ENCODE results near the gene CDK6.
"Not testable (repeated sequence)": the region's sequence is repeated elsewhere in the genome, so short reads cannot be mapped to it uniquely, and the experiment has no call there.

Gene CDK6

DNA sequence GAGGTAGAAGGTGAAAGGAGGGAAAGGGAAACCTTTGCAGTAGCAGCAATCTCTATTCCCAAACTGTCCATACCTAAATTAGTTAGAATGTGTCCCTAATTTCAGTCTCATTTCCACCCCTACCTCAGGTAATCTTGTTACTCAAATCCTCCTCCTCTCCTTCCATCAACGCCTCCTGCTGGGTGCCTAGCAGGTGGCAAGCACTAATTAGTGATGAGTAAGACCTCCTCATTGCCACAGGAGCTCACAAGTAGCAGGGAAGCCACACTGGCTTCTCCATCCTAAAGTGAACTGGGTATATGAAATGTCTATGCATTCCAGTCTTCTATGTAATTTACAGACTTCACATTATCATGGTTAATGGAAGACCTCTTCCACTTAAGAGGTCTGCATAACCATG is 220.5 kb downstream of the CDK6 start:
- no peak for DNase-seq

DNA sequence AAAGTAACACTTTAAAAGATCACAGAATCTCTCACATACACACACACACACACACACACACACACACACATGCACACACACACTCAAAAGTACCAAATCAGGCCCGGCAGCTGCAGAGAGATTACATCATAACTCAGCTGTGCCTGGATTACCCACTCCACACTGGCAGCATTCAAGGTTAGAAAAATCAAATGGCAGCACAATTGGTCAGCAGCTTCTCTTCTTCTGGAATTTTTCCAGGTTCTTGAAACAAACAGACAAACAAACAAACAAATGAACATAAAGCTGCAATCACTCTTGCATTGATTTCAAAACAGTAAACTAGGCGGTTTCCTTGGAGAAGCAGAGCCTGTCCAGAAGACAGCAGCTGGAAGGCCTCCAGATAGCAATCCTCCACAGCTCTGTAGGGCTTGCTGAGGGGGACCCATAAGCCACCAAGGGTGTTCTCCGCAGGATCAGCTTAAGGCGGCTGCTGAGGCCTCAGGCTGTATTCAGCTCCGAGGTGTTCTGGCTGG is 221.7 kb downstream of the CDK6 start:
- DNase-seq = no peak

DNA sequence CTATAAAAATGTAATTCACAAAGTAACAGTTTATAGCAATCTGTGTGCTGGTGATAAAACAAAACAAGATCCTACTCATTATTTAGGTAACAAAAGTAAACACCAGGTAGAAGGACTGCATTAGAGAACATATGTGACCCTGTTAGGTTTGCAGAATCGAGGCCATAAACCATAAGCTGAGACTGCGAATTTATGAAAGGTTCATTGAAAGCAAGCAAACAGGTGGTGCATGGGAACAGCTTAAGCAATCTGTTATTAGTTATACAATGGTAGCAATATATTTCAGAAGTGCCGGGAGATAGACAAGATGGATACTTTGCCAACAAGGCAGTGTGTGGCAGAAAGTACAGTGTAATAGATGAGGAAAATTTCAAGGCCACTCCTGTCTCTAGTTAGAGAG is 222.7 kb downstream of the CDK6 start:
- no peak for DNase-seq

DNA sequence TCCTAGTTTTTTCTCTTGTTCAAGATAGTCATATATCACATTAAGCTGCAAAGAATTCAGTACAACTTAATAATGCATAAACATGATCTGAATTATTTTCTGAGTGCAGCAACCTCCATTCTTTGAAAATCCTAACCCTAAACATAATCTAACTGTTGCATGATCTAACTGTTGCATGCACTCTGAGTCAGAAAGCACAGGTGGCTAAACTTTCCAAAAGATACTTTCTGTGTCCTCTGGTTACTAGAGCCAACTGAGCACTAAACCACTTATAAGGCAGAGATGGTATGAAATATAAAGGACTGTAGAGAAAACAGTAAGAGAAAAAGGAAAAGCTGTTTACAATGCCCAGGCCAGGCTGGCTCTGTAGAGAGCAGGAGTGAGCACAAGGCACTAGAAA is 223.2 kb downstream of the CDK6 start:
- no peak for DNase-seq

DNA sequence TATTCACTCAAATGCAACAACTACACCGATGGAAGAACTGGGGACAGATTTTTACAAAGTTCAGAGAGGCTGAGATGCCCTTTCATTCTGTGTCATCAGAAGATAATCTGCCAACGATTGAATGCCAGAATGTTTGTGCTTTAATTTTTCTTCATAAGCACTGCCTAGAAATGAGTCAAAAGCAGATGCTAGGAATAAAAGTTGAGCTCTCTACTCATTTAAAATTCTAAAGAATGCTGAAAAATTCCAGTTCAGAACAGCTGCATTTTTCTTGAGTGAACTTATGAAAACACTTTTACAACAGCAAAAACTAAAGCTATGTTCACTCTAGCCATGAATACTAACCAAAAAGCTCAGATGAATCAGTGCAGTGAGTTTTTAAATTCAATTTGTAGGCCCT is 223.9 kb downstream of the CDK6 start:
- DNase-seq = no peak

DNA sequence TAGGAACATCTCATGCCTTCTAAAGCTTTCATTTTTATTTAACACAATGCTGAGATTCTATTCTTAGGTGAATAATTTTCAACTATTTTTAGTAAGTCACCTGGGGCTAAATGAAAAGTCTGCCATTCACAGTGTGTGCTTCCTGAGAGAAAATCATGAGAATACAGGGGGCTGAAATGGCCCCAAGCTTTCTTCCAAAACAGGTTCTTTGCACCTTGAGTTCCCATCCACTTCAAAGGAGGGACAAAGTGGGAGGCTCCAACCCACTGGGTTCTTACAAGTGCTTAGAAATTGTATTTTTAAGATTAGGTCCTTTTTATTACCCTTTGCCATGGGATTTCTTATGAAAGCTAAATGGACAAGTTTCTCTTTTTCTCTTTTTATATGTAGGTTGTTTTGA is 224.6 kb downstream of the CDK6 start:
- DNase-seq = no peak

DNA sequence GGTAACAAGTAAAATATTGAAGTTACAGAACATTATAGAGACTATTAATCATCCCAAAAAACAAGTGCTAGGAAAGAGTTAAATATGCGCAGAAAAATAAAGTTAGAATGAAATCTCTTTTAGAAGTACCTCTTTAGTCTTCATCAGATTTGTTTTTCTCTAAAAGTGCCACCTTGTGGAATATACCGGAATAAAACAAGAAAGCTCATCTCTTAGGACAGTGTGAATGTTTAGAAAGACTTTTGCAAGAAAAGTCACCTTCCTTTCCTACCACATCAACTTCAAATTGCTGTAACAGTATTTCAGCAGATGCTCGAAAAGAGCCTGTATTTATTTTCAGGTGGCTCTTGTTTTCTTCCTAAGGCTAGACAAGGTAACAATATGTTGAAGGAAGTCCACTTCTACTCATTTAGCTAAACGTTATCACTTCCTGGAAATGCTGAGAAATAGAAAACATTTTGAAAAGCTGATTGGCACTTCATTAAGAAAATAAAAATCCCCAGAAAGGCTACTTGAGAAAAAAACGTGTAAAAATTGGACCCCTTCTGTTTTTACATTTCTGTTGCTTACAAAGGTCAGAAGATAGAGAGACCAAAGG is 226.4 kb downstream of the CDK6 start:
- peak in 2 of 4 experiments; percentile 29 to 30 for DNase-seq

DNA sequence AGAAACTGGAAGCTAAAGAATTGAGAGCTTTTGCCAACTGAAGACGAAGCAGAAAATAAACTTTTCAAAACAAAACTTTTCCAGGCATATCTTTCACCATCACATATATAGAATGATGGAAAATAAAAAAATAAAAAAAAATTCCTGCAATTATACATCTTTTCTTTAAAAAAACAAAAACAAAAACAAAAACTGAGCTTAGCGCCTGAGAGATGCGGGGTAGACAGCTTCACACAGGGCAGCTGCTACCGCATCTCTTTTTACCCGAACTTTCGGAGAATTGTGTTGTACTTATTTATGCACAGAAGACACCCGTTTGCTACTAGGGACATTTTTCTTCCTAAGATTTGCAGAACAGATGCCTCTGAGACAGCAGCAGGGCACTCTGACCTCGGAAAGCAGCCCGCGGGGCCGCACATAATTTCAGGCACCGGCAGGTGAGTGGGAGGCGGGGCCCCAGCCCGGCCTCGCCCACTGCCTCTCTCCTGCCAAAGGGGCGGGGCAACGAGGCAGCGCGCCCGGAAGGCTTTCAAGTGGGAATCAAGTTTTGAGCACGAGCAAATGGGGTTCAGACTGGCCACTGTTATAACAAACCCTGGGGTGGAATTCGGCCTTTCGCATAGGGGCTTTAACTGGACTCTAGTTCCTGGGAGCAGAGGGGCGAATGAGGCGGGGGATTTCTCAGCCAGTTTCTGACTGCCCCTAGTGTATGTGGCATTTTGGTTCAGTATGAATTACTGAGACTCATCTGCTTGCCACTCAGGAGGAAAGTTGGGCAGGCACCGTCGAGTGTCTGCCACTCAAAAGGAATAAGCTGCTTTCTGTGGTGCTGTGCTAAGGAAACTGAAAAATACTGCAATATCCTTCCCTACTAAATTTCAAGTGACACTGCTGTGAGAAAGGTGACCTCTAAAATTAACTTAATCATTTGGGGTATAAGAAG is 227.7 kb downstream of the CDK6 start:
- no peak for DNase-seq

DNA sequence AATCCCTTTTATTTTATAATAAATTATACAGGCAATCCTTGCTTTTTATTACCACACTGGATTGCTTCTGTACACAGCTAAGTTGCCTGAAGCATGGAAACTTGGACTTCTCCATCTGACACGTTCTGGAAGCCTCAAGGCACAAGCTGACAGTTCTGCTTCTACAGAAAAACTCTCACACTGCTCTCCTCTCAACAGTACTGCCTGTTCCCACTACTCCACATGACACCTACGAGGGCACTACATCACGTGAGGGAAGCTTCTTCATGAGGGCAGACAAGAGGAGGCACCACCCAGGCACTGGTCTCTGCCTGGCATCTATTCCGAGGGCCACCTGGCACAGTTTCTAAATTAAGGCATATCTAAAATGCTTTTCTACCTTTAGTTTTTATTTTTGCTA is 229.4 kb downstream of the CDK6 start:
- DNase-seq = no peak

DNA sequence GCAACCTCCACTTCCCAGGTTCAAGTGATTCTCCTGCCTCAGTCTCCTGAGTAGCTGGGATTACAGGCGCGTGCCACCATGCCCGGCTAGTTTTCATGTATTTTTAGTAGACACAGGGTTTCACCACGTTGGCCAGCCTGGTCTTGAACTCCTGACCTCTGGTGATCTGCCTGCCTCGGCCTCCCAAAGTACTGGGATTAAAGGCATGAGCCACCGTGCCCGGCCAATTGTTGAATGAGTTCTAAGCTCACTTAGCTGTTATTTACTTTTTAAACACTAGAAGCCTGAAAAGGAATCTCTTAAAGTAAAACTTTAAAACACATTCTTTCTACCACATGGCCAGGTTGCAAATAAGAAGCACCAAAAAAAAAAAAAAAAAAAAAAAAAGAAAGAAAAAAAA is 231.9 kb downstream of the CDK6 start:
- DNase-seq = not testable (repeated sequence)

DNA sequence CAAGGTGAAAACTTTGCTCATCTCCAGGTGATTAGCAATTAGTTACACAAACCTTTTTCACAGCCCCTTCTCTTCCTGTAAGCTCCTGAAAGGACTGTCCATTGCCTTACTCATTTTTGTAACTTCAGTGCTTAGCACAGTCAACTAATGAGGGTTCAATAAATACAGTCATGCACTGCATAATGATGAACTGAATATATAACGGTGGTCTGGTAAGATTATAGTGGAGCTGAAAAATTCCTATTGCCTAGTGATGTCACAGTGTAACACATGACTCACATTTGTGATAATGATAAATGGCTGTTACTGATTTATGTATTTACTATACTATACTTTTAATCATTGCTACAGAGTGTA is 233.3 kb downstream of the CDK6 start:
- no peak for DNase-seq

DNA sequence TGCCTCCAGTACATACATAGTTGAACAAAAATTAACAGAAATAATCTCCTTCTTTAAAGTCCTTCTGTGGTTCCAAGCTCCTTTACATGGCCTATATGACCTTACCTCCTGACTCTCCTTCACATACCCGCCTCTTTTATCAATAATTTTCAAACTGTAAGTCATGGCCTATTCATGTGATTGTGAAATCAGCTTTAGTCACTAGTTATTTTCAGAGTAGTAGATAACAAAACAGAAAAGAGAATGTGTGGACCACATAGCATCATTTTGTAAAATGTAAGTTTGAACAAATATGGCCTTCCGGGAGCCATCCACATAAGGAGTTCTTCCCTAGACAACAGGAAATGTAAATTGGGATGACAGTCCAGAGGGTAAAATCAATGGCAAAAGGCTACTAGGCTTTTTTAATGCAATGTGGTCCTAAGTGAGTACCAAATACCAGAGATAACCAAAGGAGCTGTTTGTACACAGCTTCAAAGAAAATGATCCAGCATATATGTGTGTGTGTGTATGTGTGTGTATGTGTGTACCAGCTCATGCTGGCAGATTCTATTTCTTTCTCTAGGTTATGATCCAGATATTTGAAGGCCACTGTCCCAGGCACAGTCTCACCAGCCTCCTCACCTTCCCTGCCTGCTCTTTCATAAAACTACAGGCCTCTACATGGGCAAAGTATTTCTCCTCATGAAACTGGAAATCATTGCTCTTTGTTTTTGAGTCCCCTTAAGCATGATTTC is 233.9 kb downstream of the CDK6 start:
- DNase-seq = no peak

DNA sequence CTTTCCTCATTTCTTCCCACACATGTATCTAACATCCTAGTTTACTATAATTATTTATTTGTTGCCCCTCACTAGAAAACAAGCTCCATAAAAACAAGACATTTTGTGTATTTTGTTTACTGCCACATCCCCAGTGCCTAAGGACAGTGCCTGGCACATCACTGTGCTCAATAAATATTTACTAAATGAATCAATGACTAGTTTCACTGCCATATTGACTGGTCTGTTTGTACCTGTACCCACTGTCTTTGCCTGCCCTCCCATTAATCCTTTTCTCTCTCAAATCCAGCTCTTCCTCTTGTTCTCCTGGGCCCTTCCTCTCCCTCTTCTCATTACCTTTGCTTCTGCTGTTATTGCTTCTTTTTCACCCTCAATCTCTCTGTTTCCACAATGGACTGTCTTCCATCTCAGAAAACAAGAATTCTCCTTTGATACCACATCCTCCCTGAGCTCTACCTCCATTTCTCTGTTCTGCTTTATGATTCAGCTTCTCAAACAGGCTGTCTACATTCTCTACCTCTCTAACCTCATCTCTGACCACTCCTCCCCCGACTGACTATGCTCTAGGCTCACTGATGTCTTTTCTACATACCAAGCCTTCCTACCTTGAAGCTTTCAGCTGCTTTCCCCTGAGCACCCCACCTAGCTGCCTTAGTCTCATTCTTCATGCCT is 237.9 kb downstream of the CDK6 start:
- DNase-seq = no peak

DNA sequence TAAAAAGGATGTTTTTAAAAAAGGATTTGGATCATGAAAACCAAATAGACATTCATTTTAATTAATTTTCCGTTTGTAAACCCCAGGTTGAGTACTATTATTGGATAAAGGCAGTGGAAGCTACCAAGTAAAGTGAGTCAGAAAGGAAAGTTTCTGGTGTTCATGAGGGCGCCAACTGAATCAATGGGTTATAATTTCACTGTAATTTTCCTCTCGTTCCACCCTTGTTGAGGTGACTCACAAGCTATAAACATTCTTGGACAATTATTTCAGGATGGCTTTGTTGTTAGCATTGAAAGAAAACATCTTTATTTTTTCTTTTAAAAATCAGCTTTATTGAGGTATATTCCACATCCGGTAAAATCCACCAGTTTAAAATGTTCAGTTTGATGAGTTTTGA is 241.1 kb downstream of the CDK6 start:
- no peak for DNase-seq

DNA sequence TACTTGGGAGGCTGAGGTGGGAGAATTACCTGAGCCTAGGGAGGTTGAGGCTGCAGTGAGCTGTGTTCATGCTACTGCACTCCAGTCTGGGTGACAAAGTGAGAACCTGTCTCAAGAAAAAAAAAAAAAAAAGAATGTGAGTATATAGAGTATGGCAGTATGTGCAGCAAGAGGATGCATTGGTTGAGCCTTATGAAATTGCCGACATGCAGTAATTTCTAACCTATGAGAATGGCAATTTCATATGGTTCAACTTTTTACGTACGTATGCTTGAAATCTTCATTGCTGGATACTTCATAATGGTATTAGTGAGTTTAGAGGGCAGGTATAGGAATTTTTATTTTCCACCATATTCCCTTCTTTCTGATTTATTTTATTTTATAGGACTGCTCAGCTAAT is 241.6 kb downstream of the CDK6 start:
- no peak for DNase-seq

DNA sequence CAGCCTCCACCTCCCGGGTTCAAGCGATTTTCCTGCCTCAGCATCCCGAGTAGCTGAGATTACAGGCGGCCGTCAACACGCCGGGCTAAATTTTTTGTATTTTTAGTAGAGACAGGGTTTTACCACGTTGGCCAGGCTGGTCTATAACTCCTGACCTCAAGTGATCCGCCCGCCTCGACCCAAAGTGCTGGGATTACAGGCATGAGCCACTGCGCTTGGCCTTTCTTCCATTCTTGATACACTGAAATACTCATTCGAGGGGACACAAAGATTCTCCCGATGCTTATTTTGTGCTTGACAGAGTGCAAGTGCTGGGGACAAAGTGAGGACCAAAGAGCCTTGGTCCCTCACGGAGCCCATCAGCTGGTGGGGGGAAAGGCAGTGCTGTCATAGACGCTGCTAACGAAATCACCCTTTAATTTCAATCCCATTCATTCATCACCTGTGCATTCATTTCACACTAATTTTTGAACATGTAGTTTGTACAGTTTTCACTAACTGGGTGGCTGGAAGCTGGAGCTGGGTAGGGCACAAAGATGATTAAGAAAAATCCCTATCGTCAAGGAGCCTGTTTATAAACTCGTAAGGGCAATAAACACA is 245.6 kb downstream of the CDK6 start:
- no peak for DNase-seq

DNA sequence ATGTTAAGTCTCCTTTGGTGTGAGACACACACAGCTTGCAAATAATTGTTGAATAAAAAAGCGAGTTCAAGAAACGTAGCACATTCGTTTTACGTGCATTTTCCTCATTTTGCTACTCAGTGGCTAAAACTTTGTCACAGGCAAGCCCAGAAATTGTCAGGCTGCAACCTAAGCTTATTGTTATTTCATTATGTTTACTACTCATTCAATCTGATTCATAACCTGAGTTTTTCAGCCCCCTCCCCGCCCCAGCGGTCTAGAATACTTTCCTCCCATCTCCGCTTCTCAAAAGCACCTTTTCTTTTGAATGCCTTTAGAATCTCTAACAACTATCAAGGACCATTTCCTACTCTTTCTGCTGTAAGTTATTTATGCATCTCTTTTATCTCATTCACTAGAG is 247.3 kb downstream of the CDK6 start:
- no peak for DNase-seq

DNA sequence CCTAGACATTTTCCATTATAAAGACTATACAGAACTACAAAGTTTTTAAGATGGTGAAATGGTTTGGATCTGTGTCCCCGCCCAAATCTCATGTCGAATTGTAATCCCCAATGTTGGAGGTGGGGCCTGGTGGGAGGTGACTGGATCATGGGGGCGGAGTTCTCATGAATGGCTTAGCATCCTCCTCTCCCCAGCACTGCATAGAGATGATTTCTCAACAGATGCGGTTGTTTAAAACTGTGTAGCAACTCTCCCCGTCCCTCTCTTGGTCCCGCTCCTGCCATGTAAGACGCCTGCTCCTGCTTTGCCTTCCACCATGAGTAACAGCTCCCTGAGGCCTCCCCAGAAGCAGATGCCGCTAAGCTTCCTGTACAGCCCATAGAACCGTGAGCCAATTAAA is 247.8 kb downstream of the CDK6 start:
- DNase-seq = peak in 2 of 4 experiments; percentile 6 to 21

DNA sequence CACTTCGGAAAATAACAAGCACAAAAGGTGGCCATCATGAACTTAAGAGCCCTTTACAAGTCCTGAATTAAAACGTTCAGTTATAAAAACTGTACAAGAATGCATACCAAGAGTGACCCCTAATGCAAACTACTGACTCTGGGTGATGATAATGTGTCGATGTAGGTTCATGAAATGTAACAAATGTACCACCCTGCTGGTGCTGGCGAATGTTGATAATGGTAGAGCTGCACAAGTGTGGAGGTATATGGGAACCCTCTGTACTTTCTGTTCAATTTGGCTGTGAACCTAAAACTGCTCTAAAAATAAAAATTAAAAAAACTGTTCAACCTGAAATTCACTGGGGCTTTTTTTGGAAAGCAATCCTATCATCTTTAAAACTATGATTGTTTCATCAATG is 249.5 kb downstream of the CDK6 start:
- DNase-seq = no peak

DNA sequence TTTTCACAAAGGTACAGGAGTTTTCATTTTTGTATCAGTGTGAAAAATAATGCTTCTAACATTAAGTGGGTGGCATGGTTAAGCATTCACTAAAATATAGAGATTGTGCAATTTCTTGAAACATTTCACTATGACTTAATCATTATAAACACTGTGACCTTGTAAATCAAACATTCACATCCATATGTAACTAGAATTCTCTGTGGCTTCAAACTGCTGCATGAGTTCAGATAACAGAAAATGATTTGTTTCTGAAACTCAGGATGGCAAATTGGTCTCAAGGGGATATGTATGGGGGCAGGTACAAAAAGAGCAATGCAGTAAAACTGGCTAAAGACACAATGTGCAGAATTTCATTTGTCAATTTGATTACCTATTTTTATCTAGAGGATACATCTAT is 250.0 kb downstream of the CDK6 start:
- peak in 2 of 4 experiments; percentile 16 to 25 for DNase-seq

DNA sequence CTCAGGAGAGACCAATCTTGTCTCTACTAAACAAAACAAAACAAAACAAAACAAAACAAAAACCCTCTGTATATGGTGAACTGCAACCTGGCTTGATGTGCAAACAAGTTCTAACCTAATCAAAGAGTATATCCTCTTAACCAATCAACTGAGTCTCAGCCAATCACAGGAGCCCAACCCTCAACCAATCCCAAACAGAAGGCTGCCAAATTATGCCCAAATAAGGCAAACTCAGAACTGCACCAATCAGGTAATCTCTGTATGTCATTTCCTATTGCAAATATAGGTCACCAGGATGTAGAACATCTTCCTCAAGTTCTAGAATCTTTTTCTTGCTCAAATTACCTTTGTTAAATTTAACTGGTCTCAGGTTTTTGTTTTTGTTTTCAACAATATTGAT is 251.4 kb downstream of the CDK6 start:
- no peak for DNase-seq

DNA sequence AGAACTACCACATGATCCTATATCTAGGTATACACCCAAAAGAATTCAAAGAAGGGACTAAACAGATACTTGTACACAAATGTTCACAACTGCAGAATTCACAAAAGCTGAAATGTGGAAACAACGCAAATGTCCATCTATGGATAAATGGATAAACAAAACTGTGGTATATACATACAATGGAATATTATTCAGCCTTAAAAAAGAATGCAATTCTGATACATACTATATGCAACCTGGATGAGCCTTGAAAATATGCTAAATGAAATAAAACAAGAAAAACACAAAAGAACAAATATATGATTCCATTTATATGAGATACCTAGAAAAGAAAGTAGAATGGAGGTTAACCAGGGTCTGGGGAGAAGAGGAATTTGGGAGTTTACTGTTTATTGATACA is 253.4 kb downstream of the CDK6 start:
- no peak for DNase-seq

DNA sequence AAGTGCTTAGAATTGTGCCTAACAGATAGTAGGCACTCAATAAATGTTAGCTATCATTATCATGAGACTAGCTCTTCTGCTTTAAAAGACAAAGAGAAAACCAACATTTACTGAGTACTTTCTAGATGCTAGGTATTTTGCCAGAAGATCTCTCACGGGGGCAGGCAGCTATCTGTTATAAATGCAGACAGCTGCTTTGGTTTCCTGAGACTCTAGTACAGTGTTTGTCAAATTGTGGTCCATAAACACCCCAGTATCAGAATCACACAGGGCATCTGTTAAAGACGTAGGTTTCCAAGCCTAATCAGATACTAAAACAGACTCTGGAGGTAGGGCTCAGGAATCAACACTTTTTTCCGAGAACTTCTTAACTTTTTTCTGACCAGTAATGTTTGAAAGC is 260.1 kb downstream of the CDK6 start:
- DNase-seq = no peak

Data from suppressor macrophage (primary cell).